HG02885 (cell line): Measurements from ENCODE around the gene ALDH1A1.
"Not testable (repeated sequence)": the region's sequence is repeated elsewhere in the genome, so short reads cannot be mapped to it uniquely, and the experiment has no call there.

Experiments
- ATAC-seq: cut with Tn5 transposase; IDR thresholded peaks from one replicate; pipeline ENCODE4 v1.9.1; 2021; ENCODE audit warnings: mild to moderate bottlenecking; ENCODE audit not compliant: unreplicated experiment, poor library complexity

Gene ALDH1A1

DNA sequence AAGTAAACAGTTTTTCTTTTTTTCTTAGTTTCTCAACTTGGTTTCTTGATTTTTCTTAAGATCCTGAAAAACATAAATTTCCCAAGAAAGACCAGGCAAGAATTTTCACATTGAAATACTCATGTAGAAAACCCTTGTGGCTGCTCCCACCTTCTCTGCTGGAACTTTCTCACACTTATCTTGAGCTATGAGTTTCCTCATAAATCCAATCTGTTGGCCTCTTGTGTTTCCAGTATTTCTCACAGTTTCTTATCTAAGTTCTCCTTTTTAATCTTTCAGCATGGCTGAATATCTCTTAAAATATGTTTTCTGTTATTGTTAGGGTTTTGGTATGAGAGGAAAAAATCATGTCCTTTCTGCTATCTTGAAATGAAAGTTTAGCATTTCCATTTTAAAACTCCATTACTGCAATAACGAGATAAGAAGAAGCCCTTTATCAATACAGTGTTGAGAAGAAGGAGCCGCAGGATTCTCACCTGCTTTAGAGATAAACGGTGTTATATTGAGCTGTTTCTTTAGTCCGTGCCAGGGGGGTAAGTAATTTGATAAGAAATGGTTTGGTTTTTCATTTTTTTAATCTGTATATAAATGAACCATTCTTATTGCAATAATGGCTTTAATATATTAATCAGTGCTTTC lies 89.3 kb downstream of the ALDH1A1 start:
- no peak for ATAC-seq

- not testable (repeated sequence) for ATAC-seq
Measured at GRCh38 chr9:72862788-72863187, 90.1 kb downstream of the ALDH1A1 start.

DNA sequence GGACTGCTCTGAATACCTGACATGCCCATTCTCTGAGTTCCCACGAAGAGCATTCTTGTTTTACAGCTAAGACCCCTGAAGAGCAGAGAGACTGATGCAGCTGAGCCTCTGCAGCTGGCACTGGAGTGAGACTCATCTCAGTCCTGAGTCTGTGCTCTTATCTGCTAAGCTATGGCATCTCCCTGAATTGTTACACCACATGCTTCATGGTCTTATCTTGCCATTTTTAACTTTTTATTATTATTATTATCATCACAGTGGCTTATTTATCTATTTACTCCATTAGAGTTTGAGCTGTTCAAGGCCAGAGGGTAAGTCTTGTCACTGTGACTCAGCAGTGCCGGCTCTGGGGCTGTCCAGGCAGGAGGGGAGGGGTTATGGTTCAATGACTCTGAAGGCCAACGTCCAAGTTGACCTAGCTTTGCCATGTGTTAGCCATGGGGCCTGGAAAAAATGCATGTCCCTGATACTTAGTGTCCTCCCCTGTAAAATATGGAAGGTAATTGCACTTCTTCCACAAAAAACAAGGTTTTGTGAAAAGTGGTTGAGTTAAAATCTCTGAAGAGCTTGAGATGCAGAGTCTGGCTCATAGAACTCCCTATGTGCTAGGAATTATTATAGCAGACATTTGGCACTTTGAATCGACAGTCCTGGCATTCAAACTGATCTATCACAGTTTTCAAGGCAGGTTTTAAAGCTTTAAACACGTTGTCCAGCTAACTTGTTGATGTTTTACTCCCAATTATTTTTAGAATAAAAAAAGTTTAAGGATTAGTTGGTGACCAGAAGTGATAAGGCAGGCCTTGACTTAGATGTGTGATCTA lies 94.6 kb downstream of the ALDH1A1 start:
- no peak for ATAC-seq

DNA sequence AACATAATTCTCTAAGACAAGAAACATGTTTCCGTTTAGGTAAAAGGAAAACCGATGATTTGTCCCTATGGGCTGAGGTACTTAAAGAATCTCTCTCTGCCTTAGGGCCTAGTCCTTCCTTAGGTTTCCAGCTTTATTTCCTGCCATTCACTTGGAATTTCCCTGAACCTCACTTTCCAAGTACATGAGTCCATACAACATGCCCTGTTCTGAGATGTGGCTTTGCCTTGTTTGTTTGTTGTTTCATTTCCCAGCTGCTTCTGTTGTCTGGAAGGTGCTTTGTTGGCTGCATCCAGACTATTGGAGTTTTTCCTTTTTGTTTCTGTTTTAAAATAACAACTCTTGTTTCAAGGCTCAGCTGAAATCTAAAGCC lies 95.2 kb downstream of the ALDH1A1 start:
- ATAC-seq, result no peak

DNA sequence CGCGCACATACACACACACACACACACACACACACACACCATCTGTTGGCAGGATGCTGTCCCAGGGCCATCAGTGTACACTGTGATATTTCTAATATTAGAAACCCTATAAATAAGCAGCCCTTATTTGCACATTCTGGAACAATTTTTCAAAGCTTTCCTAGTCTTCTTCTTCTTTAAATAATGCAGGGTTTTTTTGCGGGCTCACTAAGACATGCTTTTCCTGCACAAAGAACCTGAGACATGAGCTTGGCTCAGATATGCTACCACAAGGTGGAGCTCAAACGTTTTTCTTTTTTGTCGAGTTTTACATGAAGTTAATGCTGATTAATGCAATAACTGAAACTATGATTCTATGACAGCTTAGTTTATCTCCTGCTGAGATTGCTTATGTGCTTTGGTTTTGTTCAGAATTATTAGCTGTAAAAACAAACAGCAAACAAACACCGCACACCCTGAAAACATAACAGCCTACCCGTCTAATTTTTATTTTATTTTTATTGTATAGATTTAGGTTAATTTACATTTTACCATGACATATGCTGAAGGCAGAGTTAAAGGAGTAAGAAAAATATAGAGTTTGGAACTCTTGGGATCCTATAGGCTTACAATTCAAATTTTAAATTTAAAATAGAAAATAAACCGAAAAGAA lies 95.8 kb downstream of the ALDH1A1 start:
- ATAC-seq, result no peak

GRCh38 chr9:72855890-72856523 lies 96.8 kb downstream of the ALDH1A1 start:
- ATAC-seq, result no peak

GRCh38 chr9:72855321-72855720 lies 97.5 kb downstream of the ALDH1A1 start:
- ATAC-seq, result no peak
